Right lobe of liver (tissue), 4 donors: Measurements from ENCODE around the gene CYP2U1.

Experiments
- CTCF ChIP-seq, 4 donors: fragments of 200-600 bp in 3 of 4; fragments of 450-650 bp in 1 of 4; IDR thresholded peaks; one replicate each; pipeline versions ENCODE4 v1.5.1 to v1.8.0; 2016 to 2022; ENCODE audit warnings: antibody characterized with exemption in 4 of 4, mild to moderate bottlenecking in 2 of 4
- POLR2A ChIP-seq: fragments of 450-650 bp; IDR thresholded peaks from one replicate; pipeline ENCODE4 v1.6.1; 2017; ENCODE audit warnings: antibody characterized with exemption, mild to moderate bottlenecking
- donor health status: DM: no; HTN: no; CAD: no.
- donor health status: DM: no; HTN: no; CAD: no.
- donor health status: DM: no; HTN: yes; CAD: no.

- TF ChIP-seq CTCF (IDR thresholded peaks at IDR 0.05) (no peak), POLR2A (no peak)
Observed at GRCh38 chr4:107888237-107888636, 43.1 kb upstream of the CYP2U1 start.
